ENCODE data around the gene ST6GALNAC5.
A peak's percentile ranks its signal among the peaks of the same experiment; 100 is the strongest.

ST6GALNAC5 gene

GRCh38 chr1:77056525-77056924 lies 189.2 kb downstream of the ST6GALNAC5 start:
- DNase-seq: no peak

- DNase-seq: no peak
These were observed 190.8 kb downstream of the ST6GALNAC5 start for GRCh38 chr1:77057994-77058585.

DNA sequence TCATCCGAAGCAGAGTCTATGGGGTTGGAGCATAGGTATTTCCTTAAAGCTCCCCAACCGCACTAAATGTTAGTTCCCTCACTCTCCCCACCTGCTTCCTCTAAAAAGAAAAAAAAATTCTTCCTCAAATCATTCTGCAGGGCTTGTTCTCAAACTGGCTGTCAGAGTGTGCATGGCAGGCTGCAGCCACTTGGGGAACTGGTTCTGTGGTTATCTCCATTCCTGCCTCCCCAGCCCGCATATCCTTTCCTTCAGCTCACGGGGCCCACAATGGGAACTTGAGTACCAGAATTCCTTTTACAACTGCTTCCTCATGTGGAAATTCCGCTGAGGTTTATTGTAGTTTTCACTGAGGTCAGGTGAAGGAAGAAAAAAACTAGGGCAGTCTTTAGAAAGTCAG lies 192.7 kb downstream of the ST6GALNAC5 start:
- no peak for DNase-seq

DNA sequence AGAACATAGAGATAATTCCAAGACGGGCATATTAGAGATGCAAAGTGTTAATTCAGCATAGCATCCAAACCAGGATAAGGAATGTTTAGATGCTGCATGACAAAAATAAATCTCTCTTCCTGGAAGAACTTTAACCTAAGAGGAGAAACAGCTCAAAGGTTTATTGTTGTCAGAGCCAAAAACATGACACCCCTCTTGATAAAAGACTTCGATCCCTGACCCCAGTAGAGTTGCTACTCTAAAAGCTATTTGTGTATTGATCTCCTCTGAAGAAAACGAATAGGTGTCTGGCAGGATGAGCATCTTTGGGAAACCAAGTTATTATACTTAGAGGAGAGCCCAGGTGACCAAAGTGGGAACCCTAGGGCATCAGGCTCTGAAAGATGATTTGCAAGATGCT lies 193.9 kb downstream of the ST6GALNAC5 start:
- no peak for DNase-seq

DNA sequence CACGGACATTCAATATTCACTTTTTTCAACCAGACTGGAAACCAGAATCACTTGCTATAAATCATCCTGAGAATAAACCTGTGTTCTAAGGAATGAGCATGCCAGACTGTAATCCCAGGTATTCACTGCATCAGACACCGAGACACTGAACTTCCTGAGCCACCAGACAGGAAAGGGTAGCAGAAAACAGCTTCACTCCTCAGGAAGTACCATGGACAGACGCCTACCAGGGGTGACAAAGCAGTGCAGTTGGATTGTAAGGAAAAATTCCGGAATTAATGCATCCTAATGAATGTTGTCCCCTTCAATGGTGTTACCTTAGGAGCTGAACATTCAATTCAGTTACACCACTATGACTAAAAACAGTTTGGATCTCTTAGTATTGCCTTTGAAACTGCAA lies 195.8 kb downstream of the ST6GALNAC5 start:
- DNase-seq: peak; percentile 15

DNA sequence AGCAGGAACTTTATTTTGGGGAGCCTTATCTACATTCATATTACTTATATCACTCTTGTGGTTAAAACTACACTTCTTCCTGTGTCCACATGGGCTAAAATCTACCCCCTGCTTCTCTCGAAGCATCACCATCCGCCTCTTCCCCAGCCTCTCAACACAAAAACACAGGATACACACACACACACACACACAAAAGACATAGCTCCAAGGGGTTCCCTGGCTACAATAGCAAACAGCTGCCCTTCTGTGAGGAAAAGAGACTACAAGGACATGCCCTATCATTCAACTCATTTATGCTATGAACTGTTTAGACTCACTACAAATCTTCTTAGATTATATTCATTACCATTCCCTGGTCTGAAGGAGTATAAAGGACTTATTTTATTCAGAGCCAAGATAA lies 197.0 kb downstream of the ST6GALNAC5 start:
- DNase-seq: no peak

DNA sequence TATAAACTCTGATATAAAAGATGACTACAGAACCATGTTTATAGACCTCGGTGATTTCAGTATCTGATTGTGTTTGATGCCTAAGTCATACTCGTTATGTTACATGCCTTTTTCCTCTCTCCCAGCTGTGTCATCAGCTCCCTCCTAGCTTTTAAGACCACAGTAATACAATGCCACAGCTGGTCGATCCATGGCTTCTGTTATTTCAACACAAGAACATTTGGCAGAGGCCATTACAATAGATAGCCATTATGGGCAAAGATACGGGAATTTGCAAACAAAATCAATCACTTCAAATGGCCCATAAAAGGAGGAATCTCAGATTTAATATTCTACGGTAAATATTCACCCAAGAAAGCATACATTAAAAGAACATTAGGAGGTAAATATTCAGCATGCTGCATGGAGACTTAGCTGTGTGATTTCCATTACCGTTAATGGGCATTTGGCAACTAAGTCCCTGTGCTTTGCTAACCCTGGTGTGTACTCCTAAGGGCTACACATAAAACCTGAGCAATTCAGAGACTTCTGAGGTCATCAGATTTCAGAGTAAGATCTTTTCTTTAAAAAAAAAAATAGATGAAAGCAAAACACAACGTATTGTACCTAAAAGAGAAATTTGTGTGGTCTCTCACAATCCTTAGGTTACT lies 198.5 kb downstream of the ST6GALNAC5 start:
- no peak for DNase-seq

GRCh38 chr1:77068013-77068412 lies 200.7 kb downstream of the ST6GALNAC5 start:
- DNase-seq: no peak

- no peak for DNase-seq
These were observed 209.5 kb downstream of the ST6GALNAC5 start for GRCh38 chr1:77076759-77077158.

- DNase-seq: no peak
These were observed 214.6 kb downstream of the ST6GALNAC5 start for GRCh38 chr1:77081834-77082233.

DNA sequence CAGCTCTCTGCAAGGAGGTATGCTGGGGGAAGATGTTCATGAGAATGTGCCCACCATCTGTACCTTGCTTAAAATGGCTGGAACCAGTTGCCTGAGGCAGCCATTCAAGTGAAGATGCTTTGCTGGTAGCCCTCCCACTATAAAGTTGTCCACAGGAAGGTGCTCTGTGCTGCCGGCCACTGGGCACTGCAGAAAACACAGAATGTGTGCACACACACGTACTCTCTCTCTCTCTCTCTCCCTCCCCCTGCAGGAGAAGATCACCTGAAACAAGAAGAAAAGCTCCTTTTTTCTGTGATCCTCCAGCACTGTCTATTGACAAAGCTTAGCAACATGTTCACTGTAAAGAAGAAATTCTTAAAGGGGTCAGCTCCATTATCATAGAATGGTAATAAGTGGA lies 217.2 kb downstream of the ST6GALNAC5 start:
- DNase-seq: no peak

DNA sequence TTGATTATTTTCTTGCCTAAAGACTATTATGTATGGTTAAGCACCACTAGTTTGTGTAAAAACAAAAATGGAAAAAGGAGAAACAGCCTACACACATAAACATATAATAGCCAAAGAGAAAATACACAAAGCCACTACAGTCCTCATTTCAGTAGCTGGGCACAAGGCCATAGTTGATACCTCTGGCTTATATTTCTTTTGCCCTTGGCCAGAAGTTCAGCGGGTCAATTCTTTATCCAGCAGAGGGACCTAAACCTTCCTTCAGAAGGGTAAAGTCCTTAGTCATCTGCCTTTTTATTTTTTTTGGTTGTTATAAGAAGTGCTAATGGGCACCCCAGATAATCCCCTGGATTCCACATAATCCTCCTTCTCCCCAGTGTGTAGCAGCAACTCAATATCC lies 217.8 kb downstream of the ST6GALNAC5 start:
- DNase-seq: no peak

- DNase-seq: no peak
These were observed 222.5 kb downstream of the ST6GALNAC5 start for GRCh38 chr1:77089756-77090155.

- no peak for DNase-seq
These were observed 228.0 kb downstream of the ST6GALNAC5 start for GRCh38 chr1:77095236-77095635.

- no peak for DNase-seq
These were observed 229.4 kb downstream of the ST6GALNAC5 start for GRCh38 chr1:77096496-77097255.

DNA sequence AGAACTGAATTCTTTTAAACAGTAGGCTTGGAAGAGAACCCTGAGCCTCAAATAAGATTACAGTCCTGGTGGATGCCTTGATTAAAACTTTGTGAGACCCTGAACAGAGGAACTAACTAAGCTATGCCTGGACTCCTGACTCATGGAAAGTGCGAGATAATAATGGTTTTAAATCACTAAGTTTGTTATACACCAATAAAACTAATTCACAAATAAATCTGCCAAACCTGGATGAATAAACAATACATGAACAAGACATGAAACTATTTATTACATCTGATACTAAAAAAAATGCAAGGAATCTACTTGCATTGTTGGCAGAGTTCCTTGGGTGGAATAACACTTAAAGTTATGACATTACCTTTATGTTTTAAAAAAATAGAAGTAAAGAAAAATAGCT lies 233.6 kb downstream of the ST6GALNAC5 start:
- peak; percentile 30 for DNase-seq

GRCh38 chr1:77103486-77103885 lies 236.2 kb downstream of the ST6GALNAC5 start:
- DNase-seq: no peak

- DNase-seq: no peak
These were observed 237.4 kb downstream of the ST6GALNAC5 start for GRCh38 chr1:77104672-77105071.
